ENCODE data around the gene TSPAN1.

DNA sequence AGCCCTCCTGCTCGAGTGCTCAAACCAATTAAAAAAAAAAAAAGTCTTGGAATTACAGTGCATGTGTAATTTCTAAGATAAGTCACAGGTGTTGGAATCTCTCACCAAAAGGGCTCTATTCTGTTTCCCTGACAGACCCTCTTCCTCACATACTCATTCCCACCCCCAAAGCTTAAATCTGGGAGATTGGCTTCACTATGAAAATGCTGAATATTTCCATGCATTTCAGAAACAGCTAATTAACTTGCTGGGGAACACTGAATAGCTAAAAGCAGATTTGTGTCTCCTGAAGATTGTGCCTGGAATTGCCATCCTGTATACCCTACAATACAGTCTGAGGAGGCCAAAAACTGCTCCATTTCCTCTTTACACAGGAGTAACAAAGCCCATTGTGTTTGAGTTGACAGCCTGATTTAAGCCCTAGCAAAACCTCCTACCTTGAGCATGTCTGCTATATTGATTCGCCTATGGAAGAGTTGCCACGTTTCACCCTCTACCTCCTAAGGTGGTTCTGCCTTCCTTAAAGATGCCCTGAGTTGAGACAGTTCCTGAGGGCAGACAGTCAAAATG is 41.0 kb upstream of the TSPAN1 start:
- TF ChIP-seq, protein P1, sequence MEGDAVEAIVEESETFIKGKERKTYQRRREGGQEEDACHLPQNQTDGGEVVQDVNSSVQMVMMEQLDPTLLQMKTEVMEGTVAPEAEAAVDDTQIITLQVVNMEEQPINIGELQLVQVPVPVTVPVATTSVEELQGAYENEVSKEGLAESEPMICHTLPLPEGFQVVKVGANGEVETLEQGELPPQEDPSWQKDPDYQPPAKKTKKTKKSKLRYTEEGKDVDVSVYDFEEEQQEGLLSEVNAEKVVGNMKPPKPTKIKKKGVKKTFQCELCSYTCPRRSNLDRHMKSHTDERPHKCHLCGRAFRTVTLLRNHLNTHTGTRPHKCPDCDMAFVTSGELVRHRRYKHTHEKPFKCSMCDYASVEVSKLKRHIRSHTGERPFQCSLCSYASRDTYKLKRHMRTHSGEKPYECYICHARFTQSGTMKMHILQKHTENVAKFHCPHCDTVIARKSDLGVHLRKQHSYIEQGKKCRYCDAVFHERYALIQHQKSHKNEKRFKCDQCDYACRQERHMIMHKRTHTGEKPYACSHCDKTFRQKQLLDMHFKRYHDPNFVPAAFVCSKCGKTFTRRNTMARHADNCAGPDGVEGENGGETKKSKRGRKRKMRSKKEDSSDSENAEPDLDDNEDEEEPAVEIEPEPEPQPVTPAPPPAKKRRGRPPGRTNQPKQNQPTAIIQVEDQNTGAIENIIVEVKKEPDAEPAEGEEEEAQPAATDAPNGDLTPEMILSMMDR (IDR thresholded peaks at IDR 0.05) = no peak
- no peak for TF ChIP-seq POLR2A (IDR thresholded peaks at IDR 0.05)

Data from heart left ventricle (tissue), 13 donors.